ENCODE results near the gene DCST2. TPM values are rescaled to one million over a fixed set of nuclear protein-coding genes. Genes with fewer than 3 reads are reported as not detected.

Gene DCST2
- total and polyA plus RNA-seq, 2 of the 8 experiments (the other 6 are each of a cell fraction or from before 2014, with no cell fraction given), result 0.43 to 2.1 TPM

GRCh38 chr1:155063550-155064110 lies 30.0 kb upstream of the DCST2 start, which contains the start of gene EFNA4 (continued):
- TF ChIP-seq RNF2 (IDR thresholded peaks at IDR 0.05; ENCODE audit: borderline replicate concordance, low read depth, low read length, missing control alignments, poor library complexity, severe bottlenecking) (no peak), SP2 (IDR thresholded peaks at IDR 0.05; ENCODE audit: low read length) (no peak), NANOG (IDR thresholded peaks at IDR 0.05; ENCODE audit: insufficient read depth, low read depth, low read length, poor library complexity, severe bottlenecking) (no peak), KDM5A (IDR thresholded peaks at IDR 0.05; ENCODE audit: low read length) (no peak), SIN3A (conservative IDR thresholded peaks at IDR 0.05 in 1 of 2, IDR thresholded peaks at IDR 0.05 in 1 of 2; ENCODE audit: low read depth in 1 of 2, low read length in 2 of 2) (peak in 1 of 2 experiments; percentile 47; a peak in 1 of 4 replicates), CHD7 (IDR thresholded peaks at IDR 0.05; ENCODE audit: insufficient replicate concordance, low read length) (no peak), TAF1 (IDR thresholded peaks at IDR 0.05; ENCODE audit: low read depth, low read length) (peak; percentile 73), EZH2 (IDR thresholded peaks at IDR 0.05; ENCODE audit: low read depth, low read length, severe bottlenecking) (no peak), PHF8 (conservative IDR thresholded peaks at IDR 0.05; ENCODE audit: low read depth, low read length) (0 out of 2 replicates have a peak, but pooled peaks have one; percentile 56), TEAD4 (IDR thresholded peaks at IDR 0.05; ENCODE audit: low read depth, low read length) (no peak)

Data from H1 (cell line).